ENCODE results near the gene DHRS1. TPM values are rescaled to one million over a fixed set of nuclear protein-coding genes. Genes with fewer than 3 reads are reported as not detected.

DHRS1 gene
- total and polyA plus RNA-seq, 9 of the 15 experiments (the other 6 are each of a cell fraction or from before 2014, with no cell fraction given): 7.3 to 33.6 (median 13.3) TPM

DNA sequence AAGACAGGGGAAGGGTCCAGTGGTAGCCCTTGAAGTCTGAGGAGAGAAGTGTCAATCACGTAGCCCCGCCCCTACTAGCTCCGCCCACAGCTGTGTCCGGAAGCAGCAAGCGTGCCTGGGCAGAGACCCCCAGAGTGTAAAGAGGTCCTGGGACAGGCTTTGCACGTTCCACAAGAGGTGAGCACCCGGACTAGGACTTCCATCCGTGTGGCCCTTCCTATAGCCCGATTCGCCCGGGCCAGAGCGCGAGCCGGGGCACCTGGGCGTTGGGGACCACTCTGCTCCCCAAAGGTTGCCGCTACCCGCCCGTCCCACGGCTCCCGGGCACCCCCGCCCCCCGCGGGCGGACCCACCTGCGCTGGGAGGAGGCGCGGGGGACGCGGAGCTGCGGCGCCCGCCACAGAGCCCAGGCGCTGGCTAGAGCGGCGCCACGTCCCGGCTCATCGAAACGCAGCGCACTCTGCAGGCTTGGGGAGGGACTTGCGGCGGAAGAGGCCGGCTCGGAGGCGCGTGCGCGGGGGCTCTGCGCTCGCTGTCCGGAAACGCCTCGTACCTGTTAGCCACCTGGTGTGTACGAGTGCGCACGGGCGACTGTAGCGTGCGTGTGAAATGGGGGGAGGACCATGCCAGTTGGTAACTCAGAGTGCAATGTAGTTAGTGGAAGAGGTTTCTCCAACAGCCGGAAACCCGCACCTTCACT is 28.3 kb downstream of the DHRS1 start, which contains the start of gene RABGGTA (continued):
- TF ChIP-seq, protein P1, sequence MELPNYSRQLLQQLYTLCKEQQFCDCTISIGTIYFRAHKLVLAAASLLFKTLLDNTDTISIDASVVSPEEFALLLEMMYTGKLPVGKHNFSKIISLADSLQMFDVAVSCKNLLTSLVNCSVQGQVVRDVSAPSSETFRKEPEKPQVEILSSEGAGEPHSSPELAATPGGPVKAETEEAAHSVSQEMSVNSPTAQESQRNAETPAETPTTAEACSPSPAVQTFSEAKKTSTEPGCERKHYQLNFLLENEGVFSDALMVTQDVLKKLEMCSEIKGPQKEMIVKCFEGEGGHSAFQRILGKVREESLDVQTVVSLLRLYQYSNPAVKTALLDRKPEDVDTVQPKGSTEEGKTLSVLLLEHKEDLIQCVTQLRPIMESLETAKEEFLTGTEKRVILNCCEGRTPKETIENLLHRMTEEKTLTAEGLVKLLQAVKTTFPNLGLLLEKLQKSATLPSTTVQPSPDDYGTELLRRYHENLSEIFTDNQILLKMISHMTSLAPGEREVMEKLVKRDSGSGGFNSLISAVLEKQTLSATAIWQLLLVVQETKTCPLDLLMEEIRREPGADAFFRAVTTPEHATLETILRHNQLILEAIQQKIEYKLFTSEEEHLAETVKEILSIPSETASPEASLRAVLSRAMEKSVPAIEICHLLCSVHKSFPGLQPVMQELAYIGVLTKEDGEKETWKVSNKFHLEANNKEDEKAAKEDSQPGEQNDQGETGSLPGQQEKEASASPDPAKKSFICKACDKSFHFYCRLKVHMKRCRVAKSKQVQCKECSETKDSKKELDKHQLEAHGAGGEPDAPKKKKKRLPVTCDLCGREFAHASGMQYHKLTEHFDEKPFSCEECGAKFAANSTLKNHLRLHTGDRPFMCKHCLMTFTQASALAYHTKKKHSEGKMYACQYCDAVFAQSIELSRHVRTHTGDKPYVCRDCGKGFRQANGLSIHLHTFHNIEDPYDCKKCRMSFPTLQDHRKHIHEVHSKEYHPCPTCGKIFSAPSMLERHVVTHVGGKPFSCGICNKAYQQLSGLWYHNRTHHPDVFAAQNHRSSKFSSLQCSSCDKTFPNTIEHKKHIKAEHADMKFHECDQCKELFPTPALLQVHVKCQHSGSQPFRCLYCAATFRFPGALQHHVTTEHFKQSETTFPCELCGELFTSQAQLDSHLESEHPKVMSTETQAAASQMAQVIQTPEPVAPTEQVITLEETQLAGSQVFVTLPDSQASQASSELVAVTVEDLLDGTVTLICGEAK (IDR thresholded peaks at IDR 0.05): peak; percentile 55; the same call in 1 of the 2 replicates
- TF ChIP-seq, protein P1 (CRISPR knock-in tag; IDR thresholded peaks at IDR 0.05): no peak
- TF ChIP-seq CBX1 (IDR thresholded peaks at IDR 0.05; ENCODE audit: low read depth): 0 out of 2 replicates have a peak, but pooled peaks have one; percentile 60
- TF ChIP-seq SRSF9 (IDR thresholded peaks at IDR 0.05; ENCODE audit: borderline replicate concordance, low read depth, low read length): no peak
- no peak for TF ChIP-seq HDAC6 (IDR thresholded peaks at IDR 0.05; ENCODE audit: low read depth, low read length)
- TF ChIP-seq, protein P2, sequence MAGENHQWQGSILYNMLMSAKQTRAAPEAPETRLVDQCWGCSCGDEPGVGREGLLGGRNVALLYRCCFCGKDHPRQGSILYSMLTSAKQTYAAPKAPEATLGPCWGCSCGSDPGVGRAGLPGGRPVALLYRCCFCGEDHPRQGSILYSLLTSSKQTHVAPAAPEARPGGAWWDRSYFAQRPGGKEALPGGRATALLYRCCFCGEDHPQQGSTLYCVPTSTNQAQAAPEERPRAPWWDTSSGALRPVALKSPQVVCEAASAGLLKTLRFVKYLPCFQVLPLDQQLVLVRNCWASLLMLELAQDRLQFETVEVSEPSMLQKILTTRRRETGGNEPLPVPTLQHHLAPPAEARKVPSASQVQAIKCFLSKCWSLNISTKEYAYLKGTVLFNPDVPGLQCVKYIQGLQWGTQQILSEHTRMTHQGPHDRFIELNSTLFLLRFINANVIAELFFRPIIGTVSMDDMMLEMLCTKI (IDR thresholded peaks at IDR 0.05; ENCODE audit: partially characterized antibody): no peak
- TF ChIP-seq RUNX1 (IDR thresholded peaks at IDR 0.05; ENCODE audit: low read depth): no peak
- TF ChIP-seq ZNF766 (CRISPR knock-in tag; conservative IDR thresholded peaks at IDR 0.05): peak; percentile 59; the same call in 1 of the 2 replicates
- TF ChIP-seq, protein P3, sequence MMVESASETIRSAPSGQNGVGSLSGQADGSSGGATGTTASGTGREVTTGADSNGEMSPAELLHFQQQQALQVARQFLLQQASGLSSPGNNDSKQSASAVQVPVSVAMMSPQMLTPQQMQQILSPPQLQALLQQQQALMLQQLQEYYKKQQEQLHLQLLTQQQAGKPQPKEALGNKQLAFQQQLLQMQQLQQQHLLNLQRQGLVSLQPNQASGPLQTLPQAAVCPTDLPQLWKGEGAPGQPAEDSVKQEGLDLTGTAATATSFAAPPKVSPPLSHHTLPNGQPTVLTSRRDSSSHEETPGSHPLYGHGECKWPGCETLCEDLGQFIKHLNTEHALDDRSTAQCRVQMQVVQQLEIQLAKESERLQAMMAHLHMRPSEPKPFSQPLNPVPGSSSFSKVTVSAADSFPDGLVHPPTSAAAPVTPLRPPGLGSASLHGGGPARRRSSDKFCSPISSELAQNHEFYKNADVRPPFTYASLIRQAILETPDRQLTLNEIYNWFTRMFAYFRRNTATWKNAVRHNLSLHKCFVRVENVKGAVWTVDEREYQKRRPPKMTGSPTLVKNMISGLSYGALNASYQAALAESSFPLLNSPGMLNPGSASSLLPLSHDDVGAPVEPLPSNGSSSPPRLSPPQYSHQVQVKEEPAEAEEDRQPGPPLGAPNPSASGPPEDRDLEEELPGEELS (CRISPR knock-in tag; IDR thresholded peaks at IDR 0.05; ENCODE audit: borderline replicate concordance): no peak
- TF ChIP-seq ZNF253 (CRISPR knock-in tag; conservative IDR thresholded peaks at IDR 0.05): no peak
- TF ChIP-seq TFAM (CRISPR knock-in tag; conservative IDR thresholded peaks at IDR 0.05): no peak
- no peak for TF ChIP-seq ZNF79 (CRISPR knock-in tag; IDR thresholded peaks at IDR 0.05; ENCODE audit: low read depth)
- TF ChIP-seq HDGF (IDR thresholded peaks at IDR 0.05): no peak
- TF ChIP-seq ESRRB (CRISPR knock-in tag; IDR thresholded peaks at IDR 0.05; ENCODE audit: borderline replicate concordance): no peak
- no peak for TF ChIP-seq GATA2 (CRISPR knock-in tag; IDR thresholded peaks at IDR 0.05)

Measured in K562 (cell line).